ENCODE measurements around the gene COL4A6.

The COL4A6 gene

DNA sequence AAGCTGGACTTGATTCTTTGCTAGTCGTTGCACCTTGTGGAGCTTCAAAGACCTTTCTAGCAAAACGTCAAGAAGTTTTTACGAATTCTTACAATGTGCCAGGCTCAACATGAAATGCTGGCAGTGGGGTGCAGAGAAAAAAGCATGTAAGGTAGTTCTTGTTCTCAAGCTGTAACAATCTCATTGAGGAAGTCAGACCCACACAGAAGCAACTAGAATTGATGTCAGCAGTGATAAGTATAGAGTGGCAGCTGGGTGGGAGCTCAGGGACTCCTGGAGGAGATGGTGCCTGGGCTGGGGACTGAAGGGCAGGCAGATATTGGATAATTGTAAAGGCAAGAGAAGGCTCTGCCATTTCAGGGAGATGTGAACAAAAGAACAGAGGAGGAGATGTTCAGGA lies 264.3 kb downstream of the COL4A6 start:
- H3K27me3 ChIP-seq (ENCODE audit: control insufficient read depth, insufficient read depth, low read length), result no peaks in the 10 kb centered on the region
- H3K9ac ChIP-seq, result no peak overlapping the region
- no peaks in the 10 kb centered on the region for H3K79me2 ChIP-seq
- no peaks in the 10 kb centered on the region for H3K9me3 ChIP-seq (ENCODE audit: control insufficient read depth, low read length)
- H2AFZ ChIP-seq, result no peak overlapping the region
- no peak overlapping the region for H3K4me3 ChIP-seq (ENCODE audit: low read depth, low read length)
- H3K36me3 ChIP-seq (ENCODE audit: control insufficient read depth, insufficient read depth, low read length), result no peaks in the 10 kb centered on the region
- no peaks in the 10 kb centered on the region for H3K4me1 ChIP-seq
- TF ChIP-seq, protein P1, sequence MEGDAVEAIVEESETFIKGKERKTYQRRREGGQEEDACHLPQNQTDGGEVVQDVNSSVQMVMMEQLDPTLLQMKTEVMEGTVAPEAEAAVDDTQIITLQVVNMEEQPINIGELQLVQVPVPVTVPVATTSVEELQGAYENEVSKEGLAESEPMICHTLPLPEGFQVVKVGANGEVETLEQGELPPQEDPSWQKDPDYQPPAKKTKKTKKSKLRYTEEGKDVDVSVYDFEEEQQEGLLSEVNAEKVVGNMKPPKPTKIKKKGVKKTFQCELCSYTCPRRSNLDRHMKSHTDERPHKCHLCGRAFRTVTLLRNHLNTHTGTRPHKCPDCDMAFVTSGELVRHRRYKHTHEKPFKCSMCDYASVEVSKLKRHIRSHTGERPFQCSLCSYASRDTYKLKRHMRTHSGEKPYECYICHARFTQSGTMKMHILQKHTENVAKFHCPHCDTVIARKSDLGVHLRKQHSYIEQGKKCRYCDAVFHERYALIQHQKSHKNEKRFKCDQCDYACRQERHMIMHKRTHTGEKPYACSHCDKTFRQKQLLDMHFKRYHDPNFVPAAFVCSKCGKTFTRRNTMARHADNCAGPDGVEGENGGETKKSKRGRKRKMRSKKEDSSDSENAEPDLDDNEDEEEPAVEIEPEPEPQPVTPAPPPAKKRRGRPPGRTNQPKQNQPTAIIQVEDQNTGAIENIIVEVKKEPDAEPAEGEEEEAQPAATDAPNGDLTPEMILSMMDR (IDR thresholded peaks at IDR 0.05), result no peak
- no peak overlapping the region for H3K27ac ChIP-seq
- no peak overlapping the region for H3K4me2 ChIP-seq (ENCODE audit: low read length)

DNA sequence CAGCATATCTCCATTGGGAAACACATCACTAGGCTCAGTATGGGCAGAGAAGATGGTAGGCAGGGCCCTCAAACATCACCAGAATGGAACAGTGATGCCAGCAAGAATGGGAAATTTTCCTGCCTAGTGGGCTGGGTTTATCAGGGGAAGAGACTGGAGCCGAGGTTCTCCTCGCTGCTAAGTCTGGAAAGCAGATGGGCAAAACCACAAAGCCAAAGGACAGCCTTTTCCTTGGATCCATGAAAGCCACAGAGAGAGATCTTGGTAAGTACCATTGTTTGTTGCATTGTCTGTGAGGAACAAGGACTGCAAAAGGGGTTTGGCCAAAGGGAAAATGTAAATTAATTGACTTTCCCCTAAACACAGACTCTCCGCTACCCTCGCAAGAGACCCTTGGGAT lies 266.6 kb downstream of the COL4A6 start:
- TF ChIP-seq, protein P1 (IDR thresholded peaks at IDR 0.05), result no peak

DNA sequence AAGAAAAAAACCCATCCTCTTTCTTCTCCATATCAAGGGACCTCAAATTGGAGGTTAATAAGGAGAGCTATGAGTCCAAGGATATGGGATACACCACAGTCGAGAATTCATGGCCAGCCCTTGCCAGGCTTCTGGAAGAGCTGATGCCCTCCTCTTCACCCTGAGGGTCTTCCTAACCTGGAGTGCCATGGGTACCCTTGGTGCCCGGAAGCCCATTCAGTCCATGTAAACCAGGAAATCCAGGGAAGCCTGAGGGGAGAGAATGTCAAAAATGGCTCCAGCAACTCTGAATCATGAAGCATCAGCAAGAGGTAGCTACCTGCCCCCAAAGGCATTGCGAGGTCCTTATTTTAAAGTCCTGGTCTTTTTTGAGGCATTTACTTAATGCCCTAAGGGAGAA lies 268.5 kb downstream of the COL4A6 start:
- H3K4me3 ChIP-seq (ENCODE audit: low read depth, low read length), result no peak overlapping the region
- no peaks in the 10 kb centered on the region for H3K36me3 ChIP-seq (ENCODE audit: control insufficient read depth, insufficient read depth, low read length)
- H3K4me1 ChIP-seq, result no peaks in the 10 kb centered on the region
- H3K27me3 ChIP-seq (ENCODE audit: control insufficient read depth, insufficient read depth, low read length), result no peaks in the 10 kb centered on the region
- no peak overlapping the region for H3K27ac ChIP-seq
- no peak overlapping the region for H2AFZ ChIP-seq
- H3K4me2 ChIP-seq (ENCODE audit: low read length), result no peak overlapping the region
- TF ChIP-seq, protein P1 (IDR thresholded peaks at IDR 0.05), result no peak
- H3K9ac ChIP-seq, result no peak overlapping the region
- no peaks in the 10 kb centered on the region for H3K79me2 ChIP-seq
- H3K9me3 ChIP-seq (ENCODE audit: control insufficient read depth, low read length), result no peaks in the 10 kb centered on the region

More for the DNA sequence above, 266.6 kb downstream of the COL4A6 start:
- Histone ChIP-seq H3K4me1 (no peaks in the 10 kb centered on the region), H3K9me3 (ENCODE audit: control insufficient read depth, low read length) (no peaks in the 10 kb centered on the region), H3K27ac (no peak overlapping the region), H3K27me3 (ENCODE audit: control insufficient read depth, insufficient read depth, low read length) (no peaks in the 10 kb centered on the region), H2AFZ (no peak overlapping the region), H3K36me3 (ENCODE audit: control insufficient read depth, insufficient read depth, low read length) (no peaks in the 10 kb centered on the region), H3K4me3 (ENCODE audit: low read depth, low read length) (no peak overlapping the region), H3K4me2 (ENCODE audit: low read length) (no peak overlapping the region), H3K9ac (no peak overlapping the region), H3K79me2 (no peaks in the 10 kb centered on the region)

DNA sequence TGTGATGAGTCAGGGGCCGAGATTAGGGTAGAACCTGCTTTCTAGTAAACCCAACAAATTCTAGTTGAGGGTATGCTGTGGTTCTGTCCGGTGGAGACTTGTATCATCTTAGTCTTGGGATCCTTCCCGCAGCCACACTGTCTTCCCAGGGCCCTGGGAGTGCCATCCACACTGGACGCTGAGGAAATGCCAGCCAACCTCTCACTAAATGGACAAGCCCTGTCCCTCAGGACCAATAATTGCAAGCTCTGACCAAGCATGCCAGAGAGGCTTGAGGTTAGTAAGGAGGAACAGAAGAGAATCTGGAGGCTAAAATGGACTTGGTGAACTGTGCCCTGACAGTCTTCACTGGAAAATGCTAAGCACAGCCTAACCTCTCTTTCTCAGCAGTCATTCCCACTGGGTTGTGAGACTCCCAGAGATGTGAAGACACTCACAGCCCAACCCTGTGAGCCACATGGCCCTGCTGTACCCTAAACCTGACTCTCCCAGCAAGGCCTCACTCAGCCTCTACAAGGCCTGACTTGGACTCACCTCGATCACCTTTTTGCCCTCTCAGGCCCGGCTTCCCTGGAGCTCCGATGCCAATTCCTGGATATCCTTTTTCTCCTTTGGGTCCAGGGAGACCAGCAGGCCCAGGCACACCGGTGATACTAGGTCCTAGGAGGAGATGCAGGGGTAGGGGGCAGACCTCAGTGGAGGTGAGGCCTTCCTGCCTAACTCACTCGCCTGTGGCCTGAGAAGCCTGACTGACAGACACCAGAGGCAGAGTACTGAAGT lies 269.1 kb downstream of the COL4A6 start:
- Histone ChIP-seq H3K79me2 (no peaks in the 10 kb centered on the region), H3K27ac (no peak overlapping the region)

More for the DNA sequence above, 269.1 kb downstream of the COL4A6 start:
- Histone ChIP-seq H3K9ac (no peak overlapping the region), H3K27me3 (ENCODE audit: control insufficient read depth, insufficient read depth, low read length) (no peaks in the 10 kb centered on the region), H2AFZ (no peak overlapping the region), H3K4me1 (no peaks in the 10 kb centered on the region), H3K4me3 (ENCODE audit: low read depth, low read length) (no peak overlapping the region), H3K9me3 (ENCODE audit: control insufficient read depth, low read length) (no peaks in the 10 kb centered on the region), H3K4me2 (ENCODE audit: low read length) (no peak overlapping the region), H3K36me3 (ENCODE audit: control insufficient read depth, insufficient read depth, low read length) (no peaks in the 10 kb centered on the region)
- TF ChIP-seq, protein P1 (IDR thresholded peaks at IDR 0.05), result no peak
